Measurements from ENCODE around the gene PPP4R4.

PPP4R4 gene

GRCh38 chr14:94278731-94279130, 104.6 kb downstream of the PPP4R4 start:
- Histone ChIP-seq H3K4me3 (ENCODE audit: low read depth in 1 of 2, low read length in 2 of 2) (no peak overlapping the region), H3K27ac (ENCODE audit: low read depth, low read length) (no peak overlapping the region), H3K4me1 (ENCODE audit: insufficient read depth, low read length) (no peaks in the 10 kb centered on the region), H3K9ac (ENCODE audit: low read length) (no peak overlapping the region), H3K36me3 (ENCODE audit: insufficient read depth, low read length) (no peaks in the 10 kb centered on the region), H3K27me3 (ENCODE audit: control insufficient read depth in 1 of 2, insufficient read depth in 2 of 2, low read length in 2 of 2) (no peaks in the 10 kb centered on the region), H3K9me3 (ENCODE audit: low read length) (no peaks in the 10 kb centered on the region)

GRCh38 chr14:94282991-94283723, 109.0 kb downstream of the PPP4R4 start:
- H3K4me1 ChIP-seq (ENCODE audit: insufficient read depth, low read length): no peaks in the 10 kb centered on the region
- no peaks in the 10 kb centered on the region for H3K27me3 ChIP-seq (ENCODE audit: control insufficient read depth in 1 of 2, insufficient read depth in 2 of 2, low read length in 2 of 2)

GRCh38 chr14:94284221-94284620, 110.1 kb downstream of the PPP4R4 start:
- Histone ChIP-seq H3K36me3 (ENCODE audit: insufficient read depth, low read length) (no peaks in the 10 kb centered on the region), H3K9ac (ENCODE audit: low read length) (no peak overlapping the region), H3K27ac (ENCODE audit: low read depth, low read length) (no peak overlapping the region), H3K27me3 (ENCODE audit: control insufficient read depth in 1 of 2, insufficient read depth in 2 of 2, low read length in 2 of 2) (no peaks in the 10 kb centered on the region), H3K9me3 (ENCODE audit: low read length) (no peaks in the 10 kb centered on the region), H3K4me1 (ENCODE audit: insufficient read depth, low read length) (no peaks in the 10 kb centered on the region), H3K4me3 (ENCODE audit: low read depth in 1 of 2, low read length in 2 of 2) (no peak overlapping the region)

More at GRCh38 chr14:94282991-94283723, 109.0 kb downstream of the PPP4R4 start:
- Histone ChIP-seq H3K4me3 (ENCODE audit: low read depth in 1 of 2, low read length in 2 of 2) (no peak overlapping the region), H3K9me3 (ENCODE audit: low read length) (no peaks in the 10 kb centered on the region), H3K27ac (ENCODE audit: low read depth, low read length) (no peak overlapping the region), H3K36me3 (ENCODE audit: insufficient read depth, low read length) (no peaks in the 10 kb centered on the region), H3K9ac (ENCODE audit: low read length) (no peak overlapping the region)

GRCh38 chr14:94285158-94285557, 111.0 kb downstream of the PPP4R4 start:
- no peak overlapping the region for H3K27ac ChIP-seq (ENCODE audit: low read depth, low read length)
- no peaks in the 10 kb centered on the region for H3K4me1 ChIP-seq (ENCODE audit: insufficient read depth, low read length)
- H3K9ac ChIP-seq (ENCODE audit: low read length): no peak overlapping the region
- H3K9me3 ChIP-seq (ENCODE audit: low read length): no peaks in the 10 kb centered on the region
- no peaks in the 10 kb centered on the region for H3K36me3 ChIP-seq (ENCODE audit: insufficient read depth, low read length)
- H3K27me3 ChIP-seq (ENCODE audit: control insufficient read depth in 1 of 2, insufficient read depth in 2 of 2, low read length in 2 of 2): no peaks in the 10 kb centered on the region
- H3K4me3 ChIP-seq (ENCODE audit: low read depth in 1 of 2, low read length in 2 of 2): no peak overlapping the region

- H3K4me1 ChIP-seq (ENCODE audit: insufficient read depth, low read length): no peaks in the 10 kb centered on the region
- H3K27me3 ChIP-seq (ENCODE audit: control insufficient read depth in 1 of 2, insufficient read depth in 2 of 2, low read length in 2 of 2): no peaks in the 10 kb centered on the region
- H3K27ac ChIP-seq (ENCODE audit: low read depth, low read length): no peak overlapping the region
- H3K9me3 ChIP-seq (ENCODE audit: low read length): no peaks in the 10 kb centered on the region
- H3K4me3 ChIP-seq (ENCODE audit: low read depth in 1 of 2, low read length in 2 of 2): no peak overlapping the region
- H3K36me3 ChIP-seq (ENCODE audit: insufficient read depth, low read length): no peaks in the 10 kb centered on the region
- no peak overlapping the region for H3K9ac ChIP-seq (ENCODE audit: low read length)
Measured at GRCh38 chr14:94288610-94289465, 114.7 kb downstream of the PPP4R4 start.

- H3K4me3 ChIP-seq (ENCODE audit: low read depth in 1 of 2, low read length in 2 of 2): no peak overlapping the region
- H3K9me3 ChIP-seq (ENCODE audit: low read length): no peaks in the 10 kb centered on the region
- H3K27ac ChIP-seq (ENCODE audit: low read depth, low read length): no peak overlapping the region
- H3K27me3 ChIP-seq (ENCODE audit: control insufficient read depth in 1 of 2, insufficient read depth in 2 of 2, low read length in 2 of 2): no peaks in the 10 kb centered on the region
- no peak overlapping the region for H3K9ac ChIP-seq (ENCODE audit: low read length)
- no peaks in the 10 kb centered on the region for H3K4me1 ChIP-seq (ENCODE audit: insufficient read depth, low read length)
- H3K36me3 ChIP-seq (ENCODE audit: insufficient read depth, low read length): no peaks in the 10 kb centered on the region
Measured at GRCh38 chr14:94290197-94290596, 116.1 kb downstream of the PPP4R4 start.

- Histone ChIP-seq H3K27ac (ENCODE audit: low read depth, low read length) (no peak overlapping the region), H3K9me3 (ENCODE audit: low read length) (no peaks in the 10 kb centered on the region), H3K36me3 (ENCODE audit: insufficient read depth, low read length) (no peaks in the 10 kb centered on the region), H3K9ac (ENCODE audit: low read length) (no peak overlapping the region), H3K27me3 (ENCODE audit: control insufficient read depth in 1 of 2, insufficient read depth in 2 of 2, low read length in 2 of 2) (no peaks in the 10 kb centered on the region), H3K4me1 (ENCODE audit: insufficient read depth, low read length) (no peaks in the 10 kb centered on the region), H3K4me3 (ENCODE audit: low read depth in 1 of 2, low read length in 2 of 2) (no peak overlapping the region)
Measured at GRCh38 chr14:94291159-94291905, 117.2 kb downstream of the PPP4R4 start.

GRCh38 chr14:94291906-94292525, 117.9 kb downstream of the PPP4R4 start:
- H3K9ac ChIP-seq (ENCODE audit: low read length): no peak overlapping the region
- H3K4me3 ChIP-seq (ENCODE audit: low read depth in 1 of 2, low read length in 2 of 2): no peak overlapping the region
- H3K4me1 ChIP-seq (ENCODE audit: insufficient read depth, low read length): no peaks in the 10 kb centered on the region
- no peaks in the 10 kb centered on the region for H3K9me3 ChIP-seq (ENCODE audit: low read length)
- no peaks in the 10 kb centered on the region for H3K36me3 ChIP-seq (ENCODE audit: insufficient read depth, low read length)
- no peaks in the 10 kb centered on the region for H3K27me3 ChIP-seq (ENCODE audit: control insufficient read depth in 1 of 2, insufficient read depth in 2 of 2, low read length in 2 of 2)
- H3K27ac ChIP-seq (ENCODE audit: low read depth, low read length): no peak overlapping the region

- Histone ChIP-seq H3K27me3 (ENCODE audit: control insufficient read depth in 1 of 2, insufficient read depth in 2 of 2, low read length in 2 of 2) (no peaks in the 10 kb centered on the region), H3K4me3 (ENCODE audit: low read depth in 1 of 2, low read length in 2 of 2) (no peak overlapping the region), H3K36me3 (ENCODE audit: insufficient read depth, low read length) (no peaks in the 10 kb centered on the region), H3K27ac (ENCODE audit: low read depth, low read length) (no peak overlapping the region), H3K9me3 (ENCODE audit: low read length) (no peaks in the 10 kb centered on the region), H3K9ac (ENCODE audit: low read length) (no peak overlapping the region), H3K4me1 (ENCODE audit: insufficient read depth, low read length) (no peaks in the 10 kb centered on the region)
Measured at GRCh38 chr14:94292526-94292871, 118.4 kb downstream of the PPP4R4 start.

- Histone ChIP-seq H3K4me1 (ENCODE audit: insufficient read depth, low read length) (no peaks in the 10 kb centered on the region), H3K9me3 (ENCODE audit: low read length) (no peaks in the 10 kb centered on the region), H3K36me3 (ENCODE audit: insufficient read depth, low read length) (no peaks in the 10 kb centered on the region), H3K27ac (ENCODE audit: low read depth, low read length) (no peak within 1 kb of the TSS), H3K27me3 (ENCODE audit: control insufficient read depth in 1 of 2, insufficient read depth in 2 of 2, low read length in 2 of 2) (no peaks in the 10 kb centered on the region), H3K9ac (ENCODE audit: low read length) (no peak within 1 kb of the TSS), H3K4me3 (ENCODE audit: low read depth in 1 of 2, low read length in 2 of 2) (no peak within 1 kb of the TSS)
Measured at GRCh38 chr14:94292872-94293577, 118.9 kb downstream of the PPP4R4 start, which contains the start of gene SERPINA10. Gene SERPINA10 (minus strand): TSS chr14:94293268. CDS start chr14:94290593, 2,675 bp downstream.

All from muscle layer of colon (tissue), 2 donors.